Uterus (tissue), 2 donors: ENCODE data around the gene CFDP1.

Source experiments
- CTCF ChIP-seq, 4 experiments: fragments of 200-600 bp in 2 of 4; fragments of 450-650 bp in 2 of 4; sonication (generic) in 2 of 4; IDR thresholded peaks; one replicate each; pipeline ENCODE4 v1.5.1; 2016 to 2019; ENCODE audit warnings: antibody characterized with exemption in 4 of 4, mild to moderate bottlenecking in 2 of 4, moderate library complexity in 1 of 4
- POLR2A ChIP-seq, 2 donors: fragments of 450-650 bp; IDR thresholded peaks; one replicate each; pipeline ENCODE4 v1.6.1; 2016; ENCODE audit warnings: antibody characterized with exemption in 2 of 2, mild to moderate bottlenecking in 1 of 2, moderate library complexity in 1 of 2

- TF ChIP-seq CTCF (IDR thresholded peaks at IDR 0.05) (no peak), POLR2A (IDR thresholded peaks at IDR 0.05) (no peak)
These were observed 110.6 kb downstream of the CFDP1 start for GRCh38 chr16:75322740-75323139.
